ENCODE measurements around the gene PLCH1. TPM values are rescaled to one million over a fixed set of nuclear protein-coding genes. Genes with fewer than 3 reads are reported as not detected.

The PLCH1 gene
- total RNA-seq, 1 donor from 2014 or later = 14.0 TPM

DNA sequence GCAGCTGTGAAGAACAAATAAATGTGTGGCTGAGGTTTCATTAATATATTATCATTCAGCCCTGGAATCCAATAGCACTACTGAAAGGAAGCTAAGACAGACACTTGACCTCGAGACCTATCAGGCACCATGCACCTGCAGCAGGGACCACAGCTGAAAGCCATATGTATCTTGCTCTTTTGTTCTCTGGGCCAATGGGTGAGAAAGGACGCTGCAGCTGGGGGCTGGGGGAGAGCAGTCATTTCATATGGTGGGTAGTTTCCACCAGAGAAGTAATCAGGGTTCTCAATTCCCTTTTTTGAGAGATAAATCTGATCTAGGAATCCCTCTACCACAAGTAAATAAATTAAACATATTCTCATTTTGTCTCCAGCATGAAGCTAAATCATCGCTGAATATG, 225.8 kb downstream of the PLCH1 start:
- no peak for ATAC-seq

DNA sequence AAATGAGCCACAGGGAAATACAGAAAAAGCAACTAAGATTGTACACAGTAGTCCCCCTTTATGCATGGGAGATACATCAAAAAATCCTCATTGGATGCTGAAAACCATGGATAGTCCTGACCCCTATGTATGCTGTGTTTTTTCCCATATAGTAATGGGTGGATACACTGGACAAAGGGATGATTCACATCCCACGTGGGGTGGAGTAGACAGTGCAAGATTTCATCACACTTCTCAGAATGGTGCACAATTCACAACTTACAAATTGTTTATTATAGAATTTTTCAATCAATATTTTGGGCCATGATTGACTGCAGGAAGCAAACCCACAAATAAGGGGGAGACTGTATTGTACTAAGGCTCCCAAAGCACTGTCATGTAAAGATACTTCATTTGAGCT, 227.0 kb downstream of the PLCH1 start:
- ATAC-seq = no peak
- Histone ChIP-seq H3K4me3 (no peak overlapping the region), H3K36me3 (no peaks in the 10 kb centered on the region), H3K27me3 (ENCODE audit: low read depth) (no peaks in the 10 kb centered on the region), H3K9me3 (no peaks in the 10 kb centered on the region), H3K4me1 (no peaks in the 10 kb centered on the region), H3K27ac (no peak overlapping the region)
- TF ChIP-seq, protein P1, sequence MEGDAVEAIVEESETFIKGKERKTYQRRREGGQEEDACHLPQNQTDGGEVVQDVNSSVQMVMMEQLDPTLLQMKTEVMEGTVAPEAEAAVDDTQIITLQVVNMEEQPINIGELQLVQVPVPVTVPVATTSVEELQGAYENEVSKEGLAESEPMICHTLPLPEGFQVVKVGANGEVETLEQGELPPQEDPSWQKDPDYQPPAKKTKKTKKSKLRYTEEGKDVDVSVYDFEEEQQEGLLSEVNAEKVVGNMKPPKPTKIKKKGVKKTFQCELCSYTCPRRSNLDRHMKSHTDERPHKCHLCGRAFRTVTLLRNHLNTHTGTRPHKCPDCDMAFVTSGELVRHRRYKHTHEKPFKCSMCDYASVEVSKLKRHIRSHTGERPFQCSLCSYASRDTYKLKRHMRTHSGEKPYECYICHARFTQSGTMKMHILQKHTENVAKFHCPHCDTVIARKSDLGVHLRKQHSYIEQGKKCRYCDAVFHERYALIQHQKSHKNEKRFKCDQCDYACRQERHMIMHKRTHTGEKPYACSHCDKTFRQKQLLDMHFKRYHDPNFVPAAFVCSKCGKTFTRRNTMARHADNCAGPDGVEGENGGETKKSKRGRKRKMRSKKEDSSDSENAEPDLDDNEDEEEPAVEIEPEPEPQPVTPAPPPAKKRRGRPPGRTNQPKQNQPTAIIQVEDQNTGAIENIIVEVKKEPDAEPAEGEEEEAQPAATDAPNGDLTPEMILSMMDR (IDR thresholded peaks at IDR 0.05) = no peak
- intact Hi-C loops (cut with DNase I) = no loop called here
- no peak for DNase-seq

More for the DNA sequence above, 225.8 kb downstream of the PLCH1 start:
- no peak overlapping the region for H3K27ac ChIP-seq
- no peak overlapping the region for H3K4me3 ChIP-seq
- H3K9me3 ChIP-seq = no peaks in the 10 kb centered on the region
- no peak for DNase-seq
- TF ChIP-seq, protein P1 (IDR thresholded peaks at IDR 0.05) = no peak
- intact Hi-C loops (cut with DNase I) = no loop called here
- no peaks in the 10 kb centered on the region for H3K36me3 ChIP-seq
- no peaks in the 10 kb centered on the region for H3K4me1 ChIP-seq
- H3K27me3 ChIP-seq (ENCODE audit: low read depth) = no peaks in the 10 kb centered on the region

DNA sequence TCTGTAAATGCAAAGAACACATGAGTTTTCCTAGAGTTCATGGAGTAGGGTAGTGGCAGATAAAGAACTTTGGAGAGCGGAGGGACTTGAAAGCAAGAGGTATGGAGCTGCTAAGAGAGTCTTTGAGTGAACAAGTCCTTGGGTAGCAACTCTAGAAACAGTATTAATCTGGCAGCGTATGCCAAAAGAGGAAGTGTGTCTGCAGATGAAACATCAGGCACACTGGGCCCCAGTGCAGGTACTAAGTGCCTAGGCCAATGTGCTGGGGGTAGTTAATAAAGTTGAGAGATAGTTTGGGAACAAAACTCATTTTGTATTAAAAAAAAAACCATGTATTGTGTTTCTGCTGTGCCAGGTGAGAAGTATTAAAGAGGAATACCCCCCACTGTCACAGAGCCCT, 228.4 kb downstream of the PLCH1 start:
- H3K36me3 ChIP-seq = no peaks in the 10 kb centered on the region
- no peaks in the 10 kb centered on the region for H3K4me1 ChIP-seq
- ATAC-seq = no peak
- DNase-seq = no peak
- H3K27me3 ChIP-seq (ENCODE audit: low read depth) = no peaks in the 10 kb centered on the region
- H3K27ac ChIP-seq = no peak overlapping the region
- TF ChIP-seq, protein P1 (IDR thresholded peaks at IDR 0.05) = no peak
- no peak overlapping the region for H3K4me3 ChIP-seq
- intact Hi-C loops (cut with DNase I) = no loop called here
- no peaks in the 10 kb centered on the region for H3K9me3 ChIP-seq

DNA sequence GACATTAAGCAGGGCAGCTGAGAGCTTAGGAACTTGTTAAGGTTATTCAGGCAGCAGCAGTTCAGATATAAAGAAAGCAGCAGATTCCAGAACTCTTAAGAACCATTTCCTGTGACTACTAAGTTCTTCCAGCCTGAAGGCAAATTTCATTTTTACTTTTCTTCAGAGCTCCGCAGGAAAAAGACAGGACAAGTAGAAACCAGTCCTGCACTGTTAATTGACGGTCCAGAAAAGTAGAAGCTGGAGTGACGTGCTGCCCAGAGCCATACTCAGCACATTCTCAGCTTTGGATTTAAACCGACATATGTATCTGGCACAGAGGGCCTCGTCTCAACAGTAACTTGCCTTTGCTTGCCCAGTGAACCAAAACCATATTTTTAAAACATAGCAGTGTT, 232.0 kb downstream of the PLCH1 start:
- no peak for ATAC-seq
- intact Hi-C loops (cut with DNase I) = no loop called here
- Histone ChIP-seq H3K4me1 (no peaks in the 10 kb centered on the region), H3K27ac (no peak overlapping the region), H3K36me3 (no peaks in the 10 kb centered on the region), H3K4me3 (no peak overlapping the region), H3K27me3 (ENCODE audit: low read depth) (no peaks in the 10 kb centered on the region), H3K9me3 (no peaks in the 10 kb centered on the region)
- TF ChIP-seq, protein P1 (IDR thresholded peaks at IDR 0.05) = no peak
- no peak for DNase-seq

DNA sequence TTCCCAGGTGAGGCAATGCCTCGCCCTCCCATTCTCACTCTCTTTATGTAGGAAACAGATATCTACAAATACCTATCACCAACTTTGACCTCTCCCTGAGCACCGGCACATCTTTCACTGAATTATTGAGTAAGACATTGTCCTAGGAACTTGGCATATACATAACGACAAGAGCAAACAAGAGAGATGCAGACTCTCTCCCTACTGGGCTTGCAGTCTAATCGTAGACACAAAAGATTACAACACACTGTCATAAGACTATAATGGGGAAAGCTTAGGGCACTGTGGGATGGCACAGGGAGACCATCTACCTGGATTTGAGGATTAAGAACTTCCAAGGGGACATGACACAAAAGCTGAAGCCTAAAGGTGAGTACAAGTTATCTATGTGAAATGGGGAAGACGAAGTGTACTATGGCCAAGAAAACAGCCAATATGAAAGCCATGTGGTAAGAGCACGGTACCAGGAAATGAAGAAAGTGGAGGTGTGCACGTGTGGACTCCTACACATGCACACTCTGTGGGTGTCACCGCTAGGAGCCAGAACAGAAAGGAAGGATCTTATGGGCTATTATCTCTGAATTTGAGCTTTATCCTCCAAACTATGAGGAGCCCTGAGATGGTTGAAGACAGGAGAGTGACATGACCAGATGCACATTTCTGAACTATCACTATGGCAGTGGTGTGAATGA, 232.6 kb downstream of the PLCH1 start:
- Histone ChIP-seq H3K27ac (no peak overlapping the region), H3K4me1 (no peaks in the 10 kb centered on the region), H3K27me3 (ENCODE audit: low read depth) (no peaks in the 10 kb centered on the region), H3K4me3 (no peak overlapping the region), H3K36me3 (no peaks in the 10 kb centered on the region), H3K9me3 (no peaks in the 10 kb centered on the region)
- TF ChIP-seq, protein P1 (IDR thresholded peaks at IDR 0.05) = no peak
- ATAC-seq (no peak), DNase-seq (no peak)
- intact Hi-C loops (cut with DNase I) = no loop called here

All from lower lobe of right lung (tissue), 2 donors.